ENCODE data around the gene TRAPPC5.

- TF ChIP-seq, protein P1, sequence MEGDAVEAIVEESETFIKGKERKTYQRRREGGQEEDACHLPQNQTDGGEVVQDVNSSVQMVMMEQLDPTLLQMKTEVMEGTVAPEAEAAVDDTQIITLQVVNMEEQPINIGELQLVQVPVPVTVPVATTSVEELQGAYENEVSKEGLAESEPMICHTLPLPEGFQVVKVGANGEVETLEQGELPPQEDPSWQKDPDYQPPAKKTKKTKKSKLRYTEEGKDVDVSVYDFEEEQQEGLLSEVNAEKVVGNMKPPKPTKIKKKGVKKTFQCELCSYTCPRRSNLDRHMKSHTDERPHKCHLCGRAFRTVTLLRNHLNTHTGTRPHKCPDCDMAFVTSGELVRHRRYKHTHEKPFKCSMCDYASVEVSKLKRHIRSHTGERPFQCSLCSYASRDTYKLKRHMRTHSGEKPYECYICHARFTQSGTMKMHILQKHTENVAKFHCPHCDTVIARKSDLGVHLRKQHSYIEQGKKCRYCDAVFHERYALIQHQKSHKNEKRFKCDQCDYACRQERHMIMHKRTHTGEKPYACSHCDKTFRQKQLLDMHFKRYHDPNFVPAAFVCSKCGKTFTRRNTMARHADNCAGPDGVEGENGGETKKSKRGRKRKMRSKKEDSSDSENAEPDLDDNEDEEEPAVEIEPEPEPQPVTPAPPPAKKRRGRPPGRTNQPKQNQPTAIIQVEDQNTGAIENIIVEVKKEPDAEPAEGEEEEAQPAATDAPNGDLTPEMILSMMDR (IDR thresholded peaks at IDR 0.05; ENCODE audit: insufficient read depth, low read depth, low read length), result no peak
- TF ChIP-seq EZH2 (IDR thresholded peaks at IDR 0.05; ENCODE audit: insufficient read depth, low read length), result no peak
These were observed 36.1 kb downstream of the TRAPPC5 start for GRCh38 chr19:7716762-7717161.
